Fibroblast of the aortic adventitia (primary cell): ENCODE measurements around the gene SERPINA1. TPM values are rescaled to one million over a fixed set of nuclear protein-coding genes. Genes with fewer than 3 reads are reported as not detected.
A peak's percentile ranks its signal among the peaks of the same experiment; 100 is the strongest.
"Not testable (repeated sequence)": the region's sequence is repeated elsewhere in the genome, so short reads cannot be mapped to it uniquely, and the experiment has no call there.

Source experiments
- DNase-seq: peaks from one replicate; pipeline ENCODE4 v3.0.0-alpha.2; 2010; ENCODE audit warnings: low read depth
- H3K4me3 ChIP-seq: 2 replicates; pipeline ENCODE4 v1.5.1; 2011; ENCODE audit warnings: low read depth, mild to moderate bottlenecking, control low read depth, low read length, moderate library complexity
- total RNA-seq: library from RNA; depleted of rRNA; stranded (reverse); fragments of >200 nt; gene quantifications from 2 replicates; pipeline ENCODE4 v1.2.3, GENCODE V29; 2012; ENCODE audit warnings: low replicate concordance
- TF ChIP-seq, protein P1 (sequence below): IDR thresholded peaks from 2 replicates; pipeline ENCODE4 v1.5.1; 2011; ENCODE audit warnings: mild to moderate bottlenecking, low read length, control low read depth, inconsistent platforms; ENCODE audit not compliant: insufficient read depth

Gene SERPINA1
- total RNA-seq, 1 donor: not detected

DNA sequence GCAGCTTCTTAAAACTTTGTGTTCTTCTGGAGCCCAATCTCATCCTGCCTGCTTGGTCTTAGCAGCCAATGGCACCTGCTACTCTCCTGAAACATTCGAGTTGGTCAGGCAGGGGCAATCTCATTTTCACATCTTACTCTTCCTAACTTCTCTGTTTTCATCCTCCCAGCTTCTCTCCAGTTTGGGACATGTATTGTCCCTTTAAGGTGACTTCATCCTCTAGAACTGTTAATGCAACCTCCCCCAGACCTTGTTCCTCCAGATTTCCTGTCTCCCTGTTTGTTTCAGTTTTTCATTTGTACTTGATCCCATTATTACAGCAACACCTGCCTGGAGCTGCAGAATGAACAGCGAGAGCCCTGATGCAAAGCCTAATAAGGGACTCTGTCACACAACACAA, 32.9 kb upstream of the SERPINA1 start:
- DNase-seq: no peak
- no peak overlapping the region for H3K4me3 ChIP-seq
- TF ChIP-seq, protein P1, sequence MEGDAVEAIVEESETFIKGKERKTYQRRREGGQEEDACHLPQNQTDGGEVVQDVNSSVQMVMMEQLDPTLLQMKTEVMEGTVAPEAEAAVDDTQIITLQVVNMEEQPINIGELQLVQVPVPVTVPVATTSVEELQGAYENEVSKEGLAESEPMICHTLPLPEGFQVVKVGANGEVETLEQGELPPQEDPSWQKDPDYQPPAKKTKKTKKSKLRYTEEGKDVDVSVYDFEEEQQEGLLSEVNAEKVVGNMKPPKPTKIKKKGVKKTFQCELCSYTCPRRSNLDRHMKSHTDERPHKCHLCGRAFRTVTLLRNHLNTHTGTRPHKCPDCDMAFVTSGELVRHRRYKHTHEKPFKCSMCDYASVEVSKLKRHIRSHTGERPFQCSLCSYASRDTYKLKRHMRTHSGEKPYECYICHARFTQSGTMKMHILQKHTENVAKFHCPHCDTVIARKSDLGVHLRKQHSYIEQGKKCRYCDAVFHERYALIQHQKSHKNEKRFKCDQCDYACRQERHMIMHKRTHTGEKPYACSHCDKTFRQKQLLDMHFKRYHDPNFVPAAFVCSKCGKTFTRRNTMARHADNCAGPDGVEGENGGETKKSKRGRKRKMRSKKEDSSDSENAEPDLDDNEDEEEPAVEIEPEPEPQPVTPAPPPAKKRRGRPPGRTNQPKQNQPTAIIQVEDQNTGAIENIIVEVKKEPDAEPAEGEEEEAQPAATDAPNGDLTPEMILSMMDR: no peak

DNA sequence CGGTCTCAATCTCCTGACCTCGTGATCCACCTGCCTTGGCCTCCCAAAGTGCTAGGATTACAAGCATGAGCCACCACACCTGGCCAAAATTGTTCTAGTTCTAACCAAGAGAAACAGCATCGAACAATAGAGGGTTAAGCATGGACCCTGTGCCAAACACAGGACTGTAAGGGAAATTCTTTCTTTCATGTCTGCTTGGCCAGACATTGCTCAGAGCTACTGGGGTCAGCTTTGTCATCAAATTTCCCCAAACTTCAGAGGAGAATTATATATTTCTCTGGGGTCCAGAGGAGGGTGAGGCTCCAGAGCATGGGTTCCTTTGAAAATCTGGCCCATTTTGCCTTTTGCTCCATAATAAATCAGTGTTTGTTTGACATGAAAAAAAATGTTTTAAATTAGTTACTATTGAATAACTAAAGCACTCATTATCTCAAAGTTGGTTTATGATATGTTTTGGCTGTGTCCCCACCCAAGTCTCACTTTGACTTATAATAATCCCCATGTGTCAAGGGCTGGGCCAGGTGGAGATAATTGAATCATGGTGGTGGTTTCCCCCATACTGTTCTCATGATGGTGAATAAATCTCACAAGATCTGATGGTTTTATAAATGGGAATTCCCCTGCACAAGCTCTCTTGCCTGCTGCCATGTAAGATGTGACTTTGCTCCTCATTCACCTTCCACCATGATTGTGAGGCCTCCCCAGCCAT, 29.2 kb upstream of the SERPINA1 start:
- H3K4me3 ChIP-seq, DNase-seq: not testable (repeated sequence)

DNA sequence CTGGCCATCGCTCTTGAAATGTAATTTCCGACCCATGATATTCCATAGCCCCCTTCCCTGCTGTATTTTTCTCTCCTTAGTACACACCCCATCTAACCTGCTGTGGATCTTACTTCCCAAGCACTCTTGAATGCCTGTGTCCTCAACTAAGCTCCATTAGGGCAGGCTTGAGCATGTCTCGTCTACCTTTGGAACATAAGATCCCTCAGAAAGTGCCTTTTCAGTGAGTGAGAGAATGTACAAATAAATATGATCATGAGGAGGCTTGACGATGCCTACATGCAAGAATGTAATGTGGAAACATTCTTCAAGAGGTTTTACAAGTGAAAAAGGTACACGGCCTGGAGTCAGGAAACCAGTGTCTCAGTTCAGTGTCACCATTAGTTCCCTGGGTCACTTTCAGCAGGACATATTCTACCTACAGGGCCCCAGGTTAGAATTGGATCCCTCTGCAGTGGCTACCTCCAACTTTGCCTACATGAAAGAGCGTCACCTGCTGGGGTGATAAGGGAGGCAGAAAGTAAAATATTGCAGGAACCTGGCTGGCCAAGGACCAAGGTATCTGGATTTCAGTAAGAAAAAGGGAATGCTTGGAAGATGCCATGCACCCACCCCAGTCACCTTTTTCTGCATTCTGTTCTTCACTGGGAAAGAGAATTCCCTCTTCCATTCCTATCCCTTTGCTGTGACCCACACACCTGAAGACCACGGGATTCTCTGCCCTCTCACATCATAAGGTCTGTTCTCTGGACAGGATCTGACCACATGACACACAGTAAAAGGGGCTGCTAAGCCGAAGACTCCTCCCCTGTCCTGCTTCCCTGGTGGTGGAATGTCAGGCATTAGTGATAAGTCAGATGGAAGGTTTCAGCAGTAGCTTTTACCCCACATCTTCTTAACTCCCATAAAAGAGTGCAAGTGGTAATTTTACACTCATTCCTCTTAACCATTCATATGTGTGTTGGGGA, 24.6 kb upstream of the SERPINA1 start:
- no peak overlapping the region for H3K4me3 ChIP-seq
- peak; percentile 21 for DNase-seq
- TF ChIP-seq, protein P1: peak; percentile 52

DNA sequence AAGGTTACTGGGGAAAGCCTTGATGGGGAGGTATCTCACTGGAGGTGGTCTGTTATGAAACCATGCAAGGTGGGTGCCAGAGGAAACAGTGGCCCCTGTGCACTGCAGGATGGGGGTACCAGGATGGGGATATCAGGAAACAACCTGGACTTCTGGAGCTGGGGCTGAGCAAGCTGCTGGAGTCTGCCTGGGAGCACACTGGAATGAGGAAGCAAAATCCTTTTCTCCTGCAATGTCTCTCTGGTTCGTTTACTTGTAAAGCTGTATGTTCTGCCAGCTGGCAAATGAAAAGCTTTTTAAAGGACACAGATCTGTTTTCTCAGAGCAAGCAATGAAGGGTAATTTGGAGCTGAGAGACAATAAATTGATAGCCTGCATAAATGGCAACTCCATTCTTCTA, 23.2 kb upstream of the SERPINA1 start:
- TF ChIP-seq, protein P1: no peak
- H3K4me3 ChIP-seq: no peak overlapping the region
- DNase-seq: no peak

DNA sequence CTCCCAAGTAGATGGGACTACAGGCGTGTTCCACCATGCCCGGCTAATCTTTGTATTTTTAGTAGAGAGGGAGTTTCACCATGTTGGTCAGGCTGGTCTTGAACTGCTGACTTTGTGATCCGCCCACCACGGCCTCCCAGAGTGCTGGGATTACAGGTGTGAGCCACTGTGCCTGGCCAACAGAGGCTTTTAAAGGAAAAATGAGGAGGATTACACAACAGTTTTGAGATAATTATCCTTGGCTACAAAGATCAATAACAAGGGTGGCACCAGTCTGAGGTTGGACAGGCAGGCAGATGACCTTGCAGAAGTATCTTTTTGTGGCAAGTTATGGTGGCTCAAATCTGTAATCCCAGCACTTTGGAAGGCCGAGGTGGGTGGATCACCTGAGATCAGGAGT, 21.0 kb upstream of the SERPINA1 start:
- H3K4me3 ChIP-seq, DNase-seq: not testable (repeated sequence)

DNA sequence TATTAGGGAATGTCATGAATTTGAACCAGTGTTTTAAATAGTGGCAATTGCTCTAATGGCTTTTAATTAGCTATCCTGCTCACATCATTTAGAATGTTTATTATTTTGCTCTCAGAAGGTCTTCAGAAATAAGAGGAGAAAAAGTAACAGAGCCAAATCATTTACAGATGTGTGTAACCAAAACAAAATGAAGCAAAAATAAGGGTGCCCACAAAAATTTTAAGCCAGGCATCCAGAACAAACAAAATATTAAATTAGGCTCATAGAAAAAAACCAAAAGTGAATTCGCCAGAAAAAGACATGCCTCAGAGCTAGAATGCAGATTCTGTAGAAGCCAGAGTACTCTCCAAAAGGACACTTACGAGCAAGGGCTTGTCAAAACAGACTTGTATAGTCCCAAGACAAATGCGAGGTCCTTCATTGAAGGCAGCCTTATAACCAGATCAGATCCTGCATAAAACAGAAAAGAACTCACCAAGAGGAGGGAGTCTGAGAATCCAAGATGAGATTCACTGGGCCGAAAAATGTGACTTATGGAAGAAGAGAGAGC, 20.2 kb upstream of the SERPINA1 start:
- H3K4me3 ChIP-seq: no peak overlapping the region
- no peak for DNase-seq

DNA sequence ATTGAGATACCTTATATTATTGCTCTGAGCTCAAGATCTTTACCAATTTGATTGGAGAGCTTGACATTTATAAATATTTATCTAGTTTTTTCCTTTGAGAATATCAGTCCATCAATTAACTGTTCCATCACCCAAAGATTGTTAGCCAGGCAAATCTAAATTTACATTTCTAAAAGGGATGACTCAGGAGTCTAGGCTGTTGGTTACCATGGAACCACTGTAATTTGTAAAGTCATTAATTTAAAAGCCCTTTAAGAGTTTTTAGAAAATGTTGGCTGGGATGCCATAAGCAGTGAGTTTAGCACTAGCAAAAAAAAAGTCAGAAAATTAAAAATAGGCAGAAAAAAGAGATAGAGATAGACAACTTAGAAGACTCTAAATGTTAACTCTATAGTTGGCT, 19.5 kb upstream of the SERPINA1 start:
- H3K4me3 ChIP-seq: no peak overlapping the region
- DNase-seq: no peak
- TF ChIP-seq, protein P1: no peak

More for the DNA sequence above, 20.2 kb upstream of the SERPINA1 start:
- TF ChIP-seq, protein P1: no peak
